HepG2 (cell line): Measurements from ENCODE around the gene ROMO1.

ENCODE experiments used
- BHLHE40 ChIP-seq: IDR thresholded peaks from 2 replicates; pipeline ENCODE4 v1.6.1; 2011; ENCODE audit warnings: low read length, improper control_type of control experiment
- CTCF ChIP-seq: sonication (generic); formaldehyde crosslinking; IDR thresholded peaks from 2 replicates; pipeline ENCODE4 v1.5.0; 2020; ENCODE audit warnings: mild to moderate bottlenecking, missing genetic modification reagents, moderate library complexity
- HDAC2 ChIP-seq: sonication (generic); formaldehyde crosslinking; IDR thresholded peaks from 2 replicates; pipeline ENCODE4 v1.4.0; 2020; ENCODE audit warnings: missing genetic modification reagents
- KAT7 ChIP-seq: IDR thresholded peaks from 2 replicates; pipeline ENCODE4 v1.6.1; 2018; ENCODE audit warnings: borderline replicate concordance, missing compliant biosample characterization
- SNRNP70 ChIP-seq: fragments of 200-400 bp; formaldehyde crosslinking; IDR thresholded peaks from 2 replicates; pipeline ENCODE4 v1.6.1; 2017; ENCODE audit warnings: mild to moderate bottlenecking, low read depth, low read length, moderate library complexity
- TF ChIP-seq, protein P1 (sequence below): sonication (generic); formaldehyde crosslinking; IDR thresholded peaks from 2 replicates; pipeline ENCODE4 v1.8.1; 2022; ENCODE audit warnings: low read depth, mild to moderate bottlenecking, missing genetic modification reagents

GRCh38 chr20:35743693-35744491, 44.7 kb downstream of the ROMO1 start:
- no peak; the same call in 1 of the 2 replicates for TF ChIP-seq HDAC2
- TF ChIP-seq CTCF (CRISPR knock-in tag), result no peak
- TF ChIP-seq BHLHE40, result no peak
- TF ChIP-seq, protein P1, sequence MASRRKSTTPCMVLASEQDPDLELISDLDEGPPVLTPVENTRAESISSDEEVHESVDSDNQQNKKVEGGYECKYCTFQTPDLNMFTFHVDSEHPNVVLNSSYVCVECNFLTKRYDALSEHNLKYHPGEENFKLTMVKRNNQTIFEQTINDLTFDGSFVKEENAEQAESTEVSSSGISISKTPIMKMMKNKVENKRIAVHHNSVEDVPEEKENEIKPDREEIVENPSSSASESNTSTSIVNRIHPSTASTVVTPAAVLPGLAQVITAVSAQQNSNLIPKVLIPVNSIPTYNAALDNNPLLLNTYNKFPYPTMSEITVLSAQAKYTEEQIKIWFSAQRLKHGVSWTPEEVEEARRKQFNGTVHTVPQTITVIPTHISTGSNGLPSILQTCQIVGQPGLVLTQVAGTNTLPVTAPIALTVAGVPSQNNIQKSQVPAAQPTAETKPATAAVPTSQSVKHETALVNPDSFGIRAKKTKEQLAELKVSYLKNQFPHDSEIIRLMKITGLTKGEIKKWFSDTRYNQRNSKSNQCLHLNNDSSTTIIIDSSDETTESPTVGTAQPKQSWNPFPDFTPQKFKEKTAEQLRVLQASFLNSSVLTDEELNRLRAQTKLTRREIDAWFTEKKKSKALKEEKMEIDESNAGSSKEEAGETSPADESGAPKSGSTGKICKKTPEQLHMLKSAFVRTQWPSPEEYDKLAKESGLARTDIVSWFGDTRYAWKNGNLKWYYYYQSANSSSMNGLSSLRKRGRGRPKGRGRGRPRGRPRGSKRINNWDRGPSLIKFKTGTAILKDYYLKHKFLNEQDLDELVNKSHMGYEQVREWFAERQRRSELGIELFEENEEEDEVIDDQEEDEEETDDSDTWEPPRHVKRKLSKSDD (CRISPR knock-in tag), result no peak
- no peak for TF ChIP-seq SNRNP70
- TF ChIP-seq KAT7 (CRISPR knock-in tag), result peak; percentile 91; the same call in 1 of the 2 replicates
